ENCODE results near the gene SETX. TPM values are rescaled to one million over a fixed set of nuclear protein-coding genes. Genes with fewer than 3 reads are reported as not detected.

The SETX gene
- total RNA-seq, 2 donors from 2014 or later: 51.8 to 69.0 TPM

GRCh38 chr9:132241483-132241839 lies 113.3 kb downstream of the SETX start:
- Histone ChIP-seq H3K4me3 (peak overlapping the region; percentile 62 to 65), H3K36me3 (no peaks in the 10 kb centered on the region), H3K9me3 (no peaks in the 10 kb centered on the region), H3K27ac (peak overlapping the region; percentile 45 to 54), H3K27me3 (replicated peaks; ENCODE audit: insufficient read depth) (no peaks in the 10 kb centered on the region), H3K4me1 (replicated peaks) (no peaks in the 10 kb centered on the region)
- WGBS: 0% methylated on average over 15 of the region's 33 CpGs
- TF ChIP-seq, protein P1, sequence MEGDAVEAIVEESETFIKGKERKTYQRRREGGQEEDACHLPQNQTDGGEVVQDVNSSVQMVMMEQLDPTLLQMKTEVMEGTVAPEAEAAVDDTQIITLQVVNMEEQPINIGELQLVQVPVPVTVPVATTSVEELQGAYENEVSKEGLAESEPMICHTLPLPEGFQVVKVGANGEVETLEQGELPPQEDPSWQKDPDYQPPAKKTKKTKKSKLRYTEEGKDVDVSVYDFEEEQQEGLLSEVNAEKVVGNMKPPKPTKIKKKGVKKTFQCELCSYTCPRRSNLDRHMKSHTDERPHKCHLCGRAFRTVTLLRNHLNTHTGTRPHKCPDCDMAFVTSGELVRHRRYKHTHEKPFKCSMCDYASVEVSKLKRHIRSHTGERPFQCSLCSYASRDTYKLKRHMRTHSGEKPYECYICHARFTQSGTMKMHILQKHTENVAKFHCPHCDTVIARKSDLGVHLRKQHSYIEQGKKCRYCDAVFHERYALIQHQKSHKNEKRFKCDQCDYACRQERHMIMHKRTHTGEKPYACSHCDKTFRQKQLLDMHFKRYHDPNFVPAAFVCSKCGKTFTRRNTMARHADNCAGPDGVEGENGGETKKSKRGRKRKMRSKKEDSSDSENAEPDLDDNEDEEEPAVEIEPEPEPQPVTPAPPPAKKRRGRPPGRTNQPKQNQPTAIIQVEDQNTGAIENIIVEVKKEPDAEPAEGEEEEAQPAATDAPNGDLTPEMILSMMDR (IDR thresholded peaks at IDR 0.05): peak in 1 of 4 experiments; percentile 11
- peak; percentile 65 for TF ChIP-seq POLR2A (IDR thresholded peaks at IDR 0.05)
- TF ChIP-seq POLR2AphosphoS5 (IDR thresholded peaks at IDR 0.05): peak; percentile 3
- intact Hi-C loops (cut with DNase I): no loop called here
- DNase-seq (ENCODE audit: low spot score): no peak

GRCh38 chr9:132240841-132241482 lies 113.8 kb downstream of the SETX start:
- H3K36me3 ChIP-seq: no peaks in the 10 kb centered on the region
- WGBS: 3% methylated on average over 62 of the region's 63 CpGs
- H3K27ac ChIP-seq: peak overlapping the region; percentile 45 to 54
- no peaks in the 10 kb centered on the region for H3K4me1 ChIP-seq (replicated peaks)
- peak; percentile 77 for TF ChIP-seq POLR2A (IDR thresholded peaks at IDR 0.05)
- peak; percentile 47 for TF ChIP-seq POLR2AphosphoS5 (IDR thresholded peaks at IDR 0.05)
- TF ChIP-seq, protein P1 (IDR thresholded peaks at IDR 0.05): no peak
- no peaks in the 10 kb centered on the region for H3K27me3 ChIP-seq (replicated peaks; ENCODE audit: insufficient read depth)
- peak overlapping the region; percentile 62 to 65 for H3K4me3 ChIP-seq
- intact Hi-C loops (cut with DNase I): no loop called here
- DNase-seq (ENCODE audit: low spot score): peak; percentile 97
- H3K9me3 ChIP-seq: no peaks in the 10 kb centered on the region

GRCh38 chr9:132239999-132240840 lies 114.6 kb downstream of the SETX start:
- no peak for DNase-seq (ENCODE audit: low spot score)
- Histone ChIP-seq H3K4me1 (replicated peaks) (no peaks in the 10 kb centered on the region), H3K27ac (peak overlapping the region in 1 of 2 donors; percentile 53)

DNA sequence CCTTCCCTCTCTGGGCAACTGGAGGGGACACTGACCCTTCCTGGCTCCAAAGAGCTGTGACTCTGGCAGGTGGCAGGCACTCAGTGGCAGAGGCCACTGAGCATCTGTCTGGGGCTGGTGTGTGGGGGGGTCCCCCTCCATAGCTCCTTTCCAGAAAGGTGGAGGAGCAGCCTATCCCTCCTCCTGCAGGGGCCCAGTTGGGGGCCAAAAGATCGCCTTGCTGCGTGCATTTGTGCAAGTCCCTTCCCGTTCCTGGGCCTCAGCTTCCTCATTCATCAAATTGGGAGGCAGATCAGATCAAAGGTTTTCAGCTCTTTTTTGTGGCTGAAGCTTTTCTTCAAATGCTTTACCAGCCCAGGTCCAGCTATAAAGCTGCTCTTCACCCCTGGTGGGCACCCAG lies 115.3 kb downstream of the SETX start:
- intact Hi-C loops (cut with DNase I): loop anchor here (5.0 kb wide), 2 partner anchors 72 to 477 kb away; no protein-coding TSS in a partner anchor
- Histone ChIP-seq H3K36me3 (no peaks in the 10 kb centered on the region), H3K4me1 (replicated peaks) (no peaks in the 10 kb centered on the region), H3K4me3 (no peak overlapping the region), H3K27ac (no peak overlapping the region), H3K9me3 (no peaks in the 10 kb centered on the region), H3K27me3 (replicated peaks; ENCODE audit: insufficient read depth) (no peaks in the 10 kb centered on the region)
- no peak for DNase-seq (ENCODE audit: low spot score)
- TF ChIP-seq, protein P1 (IDR thresholded peaks at IDR 0.05): no peak
- 57% methylated on average over 3 of the region's 3 CpGs for WGBS

More at GRCh38 chr9:132239999-132240840, 114.6 kb downstream of the SETX start:
- Histone ChIP-seq H3K36me3 (no peaks in the 10 kb centered on the region), H3K9me3 (no peaks in the 10 kb centered on the region), H3K27me3 (replicated peaks; ENCODE audit: insufficient read depth) (no peaks in the 10 kb centered on the region), H3K4me3 (peak overlapping the region in 1 of 2 donors; percentile 65)
- WGBS: 55% methylated on average over 21 of the region's 21 CpGs
- intact Hi-C loops (cut with DNase I): loop anchor here (5.0 kb wide), 2 partner anchors 73 to 478 kb away; no protein-coding TSS in a partner anchor
- TF ChIP-seq, protein P1 (IDR thresholded peaks at IDR 0.05): no peak
- TF ChIP-seq POLR2A (IDR thresholded peaks at IDR 0.05): no peak

All from prostate gland (tissue), 2 donors.